Measurements from ENCODE around the gene SS18L1.
A peak's percentile ranks its signal among the peaks of the same experiment; 100 is the strongest.
"Not testable (repeated sequence)": the region's sequence is repeated elsewhere in the genome, so short reads cannot be mapped to it uniquely, and the experiment has no call there.

The SS18L1 gene

GRCh38 chr20:62138912-62139311 is 4.7 kb upstream of the SS18L1 start:
- DNase-seq: no peak

- DNase-seq: no peak
Observed at GRCh38 chr20:62139636-62140035, 3.9 kb upstream of the SS18L1 start.

- no peak for DNase-seq
Observed at GRCh38 chr20:62141043-62141396, 2.5 kb upstream of the SS18L1 start.

GRCh38 chr20:62141397-62142251 is 1.9 kb upstream of the SS18L1 start:
- peak; percentile 55 to 60 for DNase-seq

GRCh38 chr20:62142252-62143080 is 1.1 kb upstream of the SS18L1 start:
- DNase-seq: peak in 1 of 2 experiments; percentile 48

- peak; percentile 79 for DNase-seq
Observed at GRCh38 chr20:62143957-62144825, 622 bp downstream of the SS18L1 start.

- DNase-seq: no peak
Observed at GRCh38 chr20:62145688-62146018, 2.1 kb downstream of the SS18L1 start.

GRCh38 chr20:62146019-62146755 is 2.6 kb downstream of the SS18L1 start:
- DNase-seq: no peak

- no peak for DNase-seq
Observed at GRCh38 chr20:62147125-62147524, 3.6 kb downstream of the SS18L1 start.

GRCh38 chr20:62147528-62147927 is 4.0 kb downstream of the SS18L1 start:
- DNase-seq: no peak

GRCh38 chr20:62148383-62148782 is 4.8 kb downstream of the SS18L1 start:
- not testable (repeated sequence) for DNase-seq

GRCh38 chr20:62148908-62149314 is 5.3 kb downstream of the SS18L1 start:
- no peak for DNase-seq

GRCh38 chr20:62149532-62150309 is 6.2 kb downstream of the SS18L1 start:
- DNase-seq: no peak

GRCh38 chr20:62150310-62150575 is 6.7 kb downstream of the SS18L1 start:
- DNase-seq: no peak

GRCh38 chr20:62151225-62151624 is 7.7 kb downstream of the SS18L1 start:
- DNase-seq: no peak

- no peak for DNase-seq
Observed at GRCh38 chr20:62151835-62152364, 8.3 kb downstream of the SS18L1 start.

GRCh38 chr20:62155428-62156253 is 12.1 kb downstream of the SS18L1 start:
- DNase-seq: no peak

- no peak for DNase-seq
Observed at GRCh38 chr20:62156254-62156556, 12.6 kb downstream of the SS18L1 start.

- peak; percentile 85 to 86 for DNase-seq
Observed at GRCh38 chr20:62156592-62157386, 13.2 kb downstream of the SS18L1 start.

All from activated T-cell treated with anti-CD3 and anti-CD28 coated beads, Interleukin-2, amount 50 U/mL, for 48 hours (primary cell).